Neuronal stem cell (in vitro differentiated cells): ENCODE measurements around the gene PACSIN2.

ENCODE experiments used
- DNase-seq: peaks from one replicate; pipeline ENCODE4 v3.0.0-alpha.2; 2013; ENCODE audit warnings: low spot score
- H2AFZ ChIP-seq: one replicate; pipeline ENCODE4 v1.6.1; 2013; ENCODE audit warnings: mild to moderate bottlenecking, low read length, inconsistent platforms
- H2AK5ac ChIP-seq: 2 replicates; pipeline ENCODE4 v1.6.1; 2013; ENCODE audit warnings: low read depth, mild to moderate bottlenecking, inconsistent platforms, low read length, moderate library complexity, mixed read lengths
- H2BK120ac ChIP-seq: 2 replicates; pipeline ENCODE4 v1.6.1; 2013; ENCODE audit warnings: low read depth, mild to moderate bottlenecking, inconsistent platforms, low read length, moderate library complexity, mixed read lengths
- H2BK12ac ChIP-seq: one replicate; pipeline ENCODE4 v1.6.1; 2013; ENCODE audit warnings: low read length, inconsistent platforms
- H2BK15ac ChIP-seq: 2 replicates; pipeline ENCODE4 v1.6.1; 2013; ENCODE audit warnings: mild to moderate bottlenecking, low read length, inconsistent platforms, mixed read lengths
- H2BK5ac ChIP-seq: one replicate; pipeline ENCODE4 v1.6.1; 2013; ENCODE audit warnings: inconsistent platforms, mild to moderate bottlenecking, low read length, moderate library complexity
- H3K14ac ChIP-seq: one replicate; pipeline ENCODE4 v1.6.1; 2013; ENCODE audit warnings: low read length, inconsistent platforms
- H3K18ac ChIP-seq: 2 replicates; pipeline ENCODE4 v1.6.1; 2013; ENCODE audit warnings: low read length, inconsistent platforms
- H3K23ac ChIP-seq: 2 replicates; pipeline ENCODE4 v1.6.1; 2013; ENCODE audit warnings: low read depth, mild to moderate bottlenecking, mixed read lengths, low read length, inconsistent platforms; ENCODE audit not compliant: poor library complexity
- H3K27ac ChIP-seq: replicated peaks from 3 replicates; pipeline ENCODE4 v1.5.1; 2013; ENCODE audit warnings: low read length, inconsistent platforms
- H3K27me3 ChIP-seq, 3 experiments: 2 replicates each; pipeline ENCODE4 v1.6.1; 2013; ENCODE audit warnings: low read length in 3 of 3, mild to moderate bottlenecking in 2 of 3, inconsistent platforms in 1 of 3, low read depth in 1 of 3, mixed read lengths in 1 of 3, moderate library complexity in 1 of 3; ENCODE audit not compliant: control insufficient read depth in 3 of 3, insufficient read depth in 3 of 3
- H3K36me3 ChIP-seq, 2 donors: replicated peaks in 1 of 2; 2 replicates each; pipeline ENCODE4 v1.6.1; 2013; ENCODE audit warnings: low read length in 2 of 2; ENCODE audit not compliant: control insufficient read depth in 2 of 2, insufficient read depth in 2 of 2
- H3K4ac ChIP-seq: 2 replicates; pipeline ENCODE4 v1.6.1; 2013; ENCODE audit warnings: inconsistent platforms, mild to moderate bottlenecking, low read length, moderate library complexity
- H3K4me1 ChIP-seq, 2 donors: 1 replicate in 1 of 2; 2 replicates in 1 of 2; pipeline ENCODE4 v1.6.1; 2013; ENCODE audit warnings: low read length in 2 of 2, low read depth in 1 of 2; ENCODE audit not compliant: control insufficient read depth in 2 of 2, insufficient read depth in 1 of 2
- H3K4me2 ChIP-seq: one replicate; pipeline ENCODE4 v1.6.1; 2013; ENCODE audit warnings: mild to moderate bottlenecking, low read length, inconsistent platforms; ENCODE audit not compliant: insufficient read depth, poor library complexity, severe bottlenecking
- H3K4me3 ChIP-seq, 2 donors: 2 replicates each; pipeline ENCODE4 v1.5.1; 2013; ENCODE audit warnings: low read length in 2 of 2, mild to moderate bottlenecking in 2 of 2, inconsistent platforms in 1 of 2, moderate library complexity in 1 of 2
- H3K79me1 ChIP-seq: one replicate; pipeline ENCODE4 v1.6.1; 2013; ENCODE audit warnings: low read depth, mild to moderate bottlenecking, inconsistent platforms, low read length, moderate library complexity
- H3K9ac ChIP-seq: one replicate; pipeline ENCODE4 v1.6.1; 2013; ENCODE audit warnings: mild to moderate bottlenecking, low read depth, low read length, inconsistent platforms; ENCODE audit not compliant: poor library complexity
- H3K9me3 ChIP-seq, 2 donors: replicated peaks in 1 of 2; 2 replicates each; pipeline versions ENCODE3 to v1.6.1; 2013; ENCODE audit warnings: low read length in 2 of 2, mild to moderate bottlenecking in 2 of 2, inconsistent platforms in 1 of 2, low read depth in 1 of 2, mixed read lengths in 1 of 2, moderate library complexity in 1 of 2; ENCODE audit not compliant: control insufficient read depth in 2 of 2, insufficient read depth in 1 of 2
- H4K8ac ChIP-seq: one replicate; pipeline ENCODE4 v1.6.1; 2013; ENCODE audit warnings: low read depth, mild to moderate bottlenecking, inconsistent platforms, low read length, moderate library complexity
- H4K91ac ChIP-seq: one replicate; pipeline ENCODE4 v1.6.1; 2013; ENCODE audit warnings: low read length, low read depth, mild to moderate bottlenecking, inconsistent platforms; ENCODE audit not compliant: poor library complexity
- WGBS, 2 donors: extraction: QIAGEN DNeasy Blood & Tissue Kit; methylation state at CpG; one replicate each; pipeline ENCODE4 v1.1.7; 2013; ENCODE audit warnings: missing lambda C conversion rate in 2 of 2, mixed read lengths in 1 of 2; ENCODE audit not compliant: insufficient read length in 2 of 2, insufficient replicate concordance in 1 of 2; ENCODE audit errors: extremely low coverage in 2 of 2; 5-methylcytosine and 5-hydroxymethylcytosine counted together

Gene PACSIN2

GRCh38 chr22:43011079-43011478 is 3.9 kb downstream of the PACSIN2 start:
- H2AFZ ChIP-seq, result no peak overlapping the region
- no peaks in the 10 kb centered on the region for H3K36me3 ChIP-seq
- no peak overlapping the region for H2BK12ac ChIP-seq
- H3K27me3 ChIP-seq, result no peaks in the 10 kb centered on the region
- no peak overlapping the region for H4K8ac ChIP-seq
- no peak overlapping the region for H3K27ac ChIP-seq
- no peak overlapping the region for H3K23ac ChIP-seq
- H2BK5ac ChIP-seq, result no peak overlapping the region
- H3K9me3 ChIP-seq, result peaks cover 0 to 5% of the 10 kb centered on the region in 2 donors
- peaks cover 14 to 15% of the 10 kb centered on the region in 2 donors for H3K4me1 ChIP-seq
- peaks cover 8% of the 10 kb centered on the region for H3K79me1 ChIP-seq
- no CpG with 5 or more reads among the region's 7 CpGs for WGBS, 2 donors
- no peak overlapping the region for H3K9ac ChIP-seq
- no peak overlapping the region for H3K4me2 ChIP-seq
- no peak overlapping the region for H2BK15ac ChIP-seq
- no peak overlapping the region for H2AK5ac ChIP-seq
- no peak for DNase-seq
- H3K4me3 ChIP-seq, result no peak overlapping the region
- H3K4ac ChIP-seq, result no peak overlapping the region
- H3K14ac ChIP-seq, result no peak overlapping the region
- H2BK120ac ChIP-seq, result no peak overlapping the region
- no peak overlapping the region for H4K91ac ChIP-seq
- H3K18ac ChIP-seq, result no peak overlapping the region

- Histone ChIP-seq H4K8ac (no peak overlapping the region), H3K14ac (no peak overlapping the region), H3K9ac (no peak overlapping the region), H3K23ac (no peak overlapping the region), H2BK12ac (no peak overlapping the region), H2AFZ (no peak overlapping the region), H3K4me2 (no peak overlapping the region), H4K91ac (no peak overlapping the region), H3K4me1 (peaks cover 15% of the 10 kb centered on the region in 2 donors), H2BK15ac (no peak overlapping the region), H3K18ac (no peak overlapping the region), H3K36me3 (no peaks in the 10 kb centered on the region), H3K27me3 (no peaks in the 10 kb centered on the region), H3K9me3 (peaks cover 0 to 5% of the 10 kb centered on the region in 2 donors), H3K79me1 (peaks cover 8% of the 10 kb centered on the region), H3K4me3 (no peak overlapping the region), H2BK120ac (no peak overlapping the region), H2BK5ac (no peak overlapping the region), H3K4ac (no peak overlapping the region), H3K27ac (no peak overlapping the region), H2AK5ac (no peak overlapping the region)
- no peak for DNase-seq
- no CpG with 5 or more reads among the region's 4 CpGs for WGBS, 2 donors
These were observed 5.5 kb downstream of the PACSIN2 start for GRCh38 chr22:43009444-43009843.

GRCh38 chr22:43008921-43009320 is 6.0 kb downstream of the PACSIN2 start:
- Histone ChIP-seq H3K27ac (no peak overlapping the region), H2BK5ac (no peak overlapping the region), H3K79me1 (peaks cover 8% of the 10 kb centered on the region), H4K91ac (no peak overlapping the region), H3K23ac (no peak overlapping the region), H3K14ac (no peak overlapping the region), H3K4ac (no peak overlapping the region), H3K36me3 (no peaks in the 10 kb centered on the region), H3K9me3 (peaks cover 2 to 5% of the 10 kb centered on the region in 2 donors), H3K18ac (no peak overlapping the region), H2BK12ac (no peak overlapping the region), H3K4me2 (no peak overlapping the region), H3K27me3 (no peaks in the 10 kb centered on the region), H2AK5ac (no peak overlapping the region), H2BK15ac (no peak overlapping the region), H2BK120ac (no peak overlapping the region), H3K9ac (no peak overlapping the region), H3K4me3 (no peak overlapping the region), H3K4me1 (peaks cover 12 to 17% of the 10 kb centered on the region in 2 donors), H2AFZ (no peak overlapping the region), H4K8ac (no peak overlapping the region)
- no peak for DNase-seq
- no CpG with 5 or more reads among the region's 4 CpGs for WGBS, 2 donors

GRCh38 chr22:43008509-43008908 is 6.4 kb downstream of the PACSIN2 start:
- Histone ChIP-seq H3K23ac (no peak overlapping the region), H3K4ac (no peak overlapping the region), H3K79me1 (peaks cover 7% of the 10 kb centered on the region), H3K9me3 (peaks cover 4 to 5% of the 10 kb centered on the region in 2 donors), H4K8ac (no peak overlapping the region), H3K4me2 (no peak overlapping the region), H3K14ac (no peak overlapping the region), H3K18ac (no peak overlapping the region), H4K91ac (no peak overlapping the region), H2BK5ac (no peak overlapping the region), H2BK120ac (no peak overlapping the region), H3K27me3 (no peaks in the 10 kb centered on the region), H3K4me3 (no peak overlapping the region), H3K36me3 (no peaks in the 10 kb centered on the region), H3K9ac (no peak overlapping the region), H3K4me1 (peaks cover 8 to 13% of the 10 kb centered on the region in 2 donors), H2BK15ac (no peak overlapping the region), H2BK12ac (no peak overlapping the region), H2AK5ac (no peak overlapping the region), H3K27ac (no peak overlapping the region), H2AFZ (no peak overlapping the region)
- no peak for DNase-seq
- WGBS, 2 donors, result no CpG with 5 or more reads among the region's 4 CpGs
